MCF 10A (cell line): ENCODE measurements around the gene RNF150. TPM values are rescaled to one million over a fixed set of nuclear protein-coding genes. Genes with fewer than 3 reads are reported as not detected.
A peak's percentile ranks its signal among the peaks of the same experiment; 100 is the strongest.

Experiments used
- BruUV-seq: library from RNA; stranded (reverse); fragments of 400-500 nt; replicated peaks from 2 replicates; lab custom pipeline; 2021; lab: Mats Ljungman, UMichigan
- CTCF ChIA-PET: fragments of 300-600 bp; sonication (Branson Sonifier 250); formaldehyde crosslinking; extraction: SDS; loops from one replicate; lab custom pipeline; 2021; ENCODE audit warnings: antibody characterized with exemption, inconsistent platforms; lab: Yijun Ruan, JAX
- POLR2A ChIA-PET: fragments of 300-600, 350-650 bp; sonication (Branson Sonifier 250); formaldehyde crosslinking; extraction: SDS; loops from one replicate; lab custom pipeline; 2020; ENCODE audit warnings: antibody characterized with exemption, inconsistent platforms; lab: Yijun Ruan, JAX
- DNase-seq: peaks from one replicate; pipeline ENCODE4 v3.0.0-alpha.2; 2018; ENCODE audit not compliant: unreplicated experiment
- H3K27ac Mint-ChIP-seq: one replicate; pipeline ENCODE4 v1.8.0; 2022; ENCODE audit warnings: mild to moderate bottlenecking, low read depth, mixed read lengths; ENCODE audit not compliant: unreplicated experiment
- H3K27me3 Mint-ChIP-seq: one replicate; pipeline ENCODE4 v1.8.0; 2022; ENCODE audit warnings: mixed read lengths; ENCODE audit not compliant: insufficient read depth, unreplicated experiment
- H3K36me3 Mint-ChIP-seq: one replicate; pipeline ENCODE4 v1.8.0; 2022; ENCODE audit warnings: mild to moderate bottlenecking, moderate library complexity, mixed read lengths; ENCODE audit not compliant: insufficient read depth, unreplicated experiment
- H3K4me1 Mint-ChIP-seq: one replicate; pipeline ENCODE4 v1.8.0; 2022; ENCODE audit warnings: mixed read lengths; ENCODE audit not compliant: insufficient read depth, unreplicated experiment
- H3K4me3 Mint-ChIP-seq: one replicate; pipeline ENCODE4 v1.8.0; 2022; ENCODE audit warnings: mild to moderate bottlenecking, moderate library complexity, mixed read lengths; ENCODE audit not compliant: unreplicated experiment
- H3K9me3 Mint-ChIP-seq: one replicate; pipeline ENCODE4 v1.8.0; 2022; ENCODE audit warnings: mixed read lengths; ENCODE audit not compliant: unreplicated experiment
- intact Hi-C: fragments of 100-400 bp; cut with micrococcal nuclease; formaldehyde crosslinking; loops from 2 replicates; pipeline ENCODE4 v1.14.1; 2022
- total RNA-seq: library from RNA; stranded (reverse); gene quantifications from 2 replicates; pipeline ENCODE4 v1.2.3, GENCODE V29; 2022
- TF ChIP-seq, protein P1 (sequence below): fragments of 200-600 bp; IDR thresholded peaks from one replicate; pipeline ENCODE4 v1.8.0; 2022; ENCODE audit warnings: antibody characterized with exemption, mild to moderate bottlenecking; ENCODE audit not compliant: unreplicated experiment

Gene RNF150
- total RNA-seq, 1 experiment from 2014 or later, result 0.44 TPM

DNA sequence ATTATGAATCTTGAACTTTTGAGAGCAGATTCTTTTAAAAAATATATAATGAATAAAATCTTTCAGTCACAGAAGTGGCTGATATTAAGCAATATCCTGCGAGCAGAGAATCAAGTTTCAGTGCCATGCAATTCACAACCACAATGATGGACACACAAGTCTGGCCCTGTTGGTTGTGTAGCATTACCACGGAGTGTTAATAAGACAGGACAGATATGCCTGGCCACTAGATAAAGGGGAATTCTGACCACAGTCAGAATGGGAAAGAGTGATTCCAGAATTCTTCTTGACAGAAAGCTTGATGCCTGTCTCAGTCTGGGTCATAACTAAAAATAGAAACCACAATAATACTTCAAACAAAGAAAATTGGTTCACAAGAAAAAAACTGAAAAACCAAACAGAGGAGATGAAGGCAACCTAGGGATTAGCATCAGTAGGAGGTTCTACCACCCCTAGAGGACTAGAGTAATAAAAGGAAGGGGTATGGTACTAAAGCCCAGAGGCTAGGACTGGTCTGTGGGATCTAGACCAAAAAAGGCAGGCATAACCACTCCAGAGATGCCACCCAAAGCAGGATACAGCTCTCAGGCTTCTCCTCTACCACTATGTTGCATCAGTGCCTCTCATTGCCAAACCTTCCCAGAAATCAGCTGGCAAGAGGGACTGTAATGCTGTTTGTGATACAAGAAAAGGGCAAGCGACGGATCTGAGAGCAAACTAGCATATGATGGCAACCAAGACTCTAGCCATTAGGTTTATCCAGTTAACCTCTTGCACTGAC, 59.0 kb downstream of the RNF150 start:
- Mint-ChIP-seq H3K4me1 (no peaks in the 10 kb centered on the region), H3K36me3 (no peaks in the 10 kb centered on the region)

DNA sequence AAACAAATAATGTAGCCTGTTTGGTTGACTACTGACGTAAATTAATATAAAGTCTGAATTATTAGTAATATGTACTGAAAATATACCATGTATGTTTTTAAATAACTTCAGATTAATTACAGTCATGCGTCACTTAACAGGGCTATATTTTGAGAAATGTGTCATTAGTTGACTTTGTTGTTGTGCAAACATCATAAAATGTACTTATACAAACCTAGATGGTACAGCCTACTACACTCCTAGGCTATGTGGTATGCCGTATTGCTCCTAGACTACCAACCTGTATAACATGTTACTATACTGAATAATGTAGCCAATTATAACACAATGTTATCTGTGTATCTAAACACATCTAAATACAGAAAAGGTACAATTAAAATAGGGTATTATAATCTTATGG, 66.6 kb downstream of the RNF150 start:
- H3K27ac Mint-ChIP-seq, result no peak overlapping the region
- CTCF ChIA-PET, result interaction anchor here (1.1 kb wide), 1 partner anchor 66 kb away, joined by 3 read pairs; the partner anchor contains the start of gene RNF150

More for the DNA sequence above, 59.0 kb downstream of the RNF150 start:
- peak; percentile 11 for DNase-seq
- no peaks in the 10 kb centered on the region for H3K27me3 Mint-ChIP-seq
- POLR2A ChIA-PET, result no interaction called here
- TF ChIP-seq, protein P1, sequence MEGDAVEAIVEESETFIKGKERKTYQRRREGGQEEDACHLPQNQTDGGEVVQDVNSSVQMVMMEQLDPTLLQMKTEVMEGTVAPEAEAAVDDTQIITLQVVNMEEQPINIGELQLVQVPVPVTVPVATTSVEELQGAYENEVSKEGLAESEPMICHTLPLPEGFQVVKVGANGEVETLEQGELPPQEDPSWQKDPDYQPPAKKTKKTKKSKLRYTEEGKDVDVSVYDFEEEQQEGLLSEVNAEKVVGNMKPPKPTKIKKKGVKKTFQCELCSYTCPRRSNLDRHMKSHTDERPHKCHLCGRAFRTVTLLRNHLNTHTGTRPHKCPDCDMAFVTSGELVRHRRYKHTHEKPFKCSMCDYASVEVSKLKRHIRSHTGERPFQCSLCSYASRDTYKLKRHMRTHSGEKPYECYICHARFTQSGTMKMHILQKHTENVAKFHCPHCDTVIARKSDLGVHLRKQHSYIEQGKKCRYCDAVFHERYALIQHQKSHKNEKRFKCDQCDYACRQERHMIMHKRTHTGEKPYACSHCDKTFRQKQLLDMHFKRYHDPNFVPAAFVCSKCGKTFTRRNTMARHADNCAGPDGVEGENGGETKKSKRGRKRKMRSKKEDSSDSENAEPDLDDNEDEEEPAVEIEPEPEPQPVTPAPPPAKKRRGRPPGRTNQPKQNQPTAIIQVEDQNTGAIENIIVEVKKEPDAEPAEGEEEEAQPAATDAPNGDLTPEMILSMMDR, result no peak
- no peak overlapping the region for H3K27ac Mint-ChIP-seq
- intact Hi-C loops, result no loop called here
- CTCF ChIA-PET, result interaction anchor here (0.6 kb wide), 1 partner anchor 596 kb away, joined by 3 read pairs; no protein-coding TSS in a partner anchor
- H3K9me3 Mint-ChIP-seq, result no peaks in the 10 kb centered on the region
- H3K4me3 Mint-ChIP-seq, result no peak overlapping the region
- no TSS peak for BruUV-seq

DNA sequence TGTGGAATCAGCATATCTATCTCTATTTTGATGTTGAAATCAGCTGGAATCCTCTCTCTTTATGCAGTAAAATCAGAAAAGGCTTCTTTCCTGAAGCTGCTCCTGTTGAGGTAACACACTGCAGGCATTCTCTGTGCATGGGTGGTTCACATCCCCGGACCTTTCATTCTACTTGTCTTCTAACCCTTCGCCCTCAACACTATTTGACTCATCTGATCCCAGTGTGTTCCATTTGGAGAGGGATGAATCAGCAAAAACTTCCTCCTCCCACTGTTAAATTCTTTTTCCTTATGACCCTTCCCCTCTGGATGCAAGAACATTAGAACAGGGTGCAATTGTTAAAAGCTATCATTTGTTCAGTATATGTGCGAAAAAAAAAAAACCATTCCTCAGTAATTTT, 67.4 kb downstream of the RNF150 start:
- Mint-ChIP-seq H3K4me3 (no peak overlapping the region), H3K27ac (no peak overlapping the region), H3K27me3 (no peaks in the 10 kb centered on the region), H3K36me3 (no peaks in the 10 kb centered on the region), H3K9me3 (no peaks in the 10 kb centered on the region), H3K4me1 (no peaks in the 10 kb centered on the region)
- TF ChIP-seq, protein P1, result no peak
- POLR2A ChIA-PET, result no interaction called here
- no TSS peak for BruUV-seq
- CTCF ChIA-PET, result interaction anchor here (1.3 kb wide), 1 partner anchor 16 kb away, joined by 3 read pairs; no protein-coding TSS in a partner anchor
- intact Hi-C loops, result no loop called here
- no peak for DNase-seq

More for the DNA sequence above, 66.6 kb downstream of the RNF150 start:
- Mint-ChIP-seq H3K4me3 (no peak overlapping the region), H3K27me3 (no peaks in the 10 kb centered on the region), H3K9me3 (no peaks in the 10 kb centered on the region), H3K4me1 (no peaks in the 10 kb centered on the region), H3K36me3 (no peaks in the 10 kb centered on the region)
- POLR2A ChIA-PET, result no interaction called here
- no peak for DNase-seq
- no TSS peak for BruUV-seq
- intact Hi-C loops, result no loop called here
- TF ChIP-seq, protein P1, result no peak

- Mint-ChIP-seq H3K4me3 (no peak overlapping the region), H3K9me3 (no peaks in the 10 kb centered on the region), H3K27me3 (no peaks in the 10 kb centered on the region), H3K4me1 (no peaks in the 10 kb centered on the region), H3K27ac (no peak overlapping the region), H3K36me3 (no peaks in the 10 kb centered on the region)
- POLR2A ChIA-PET, result no interaction called here
- intact Hi-C loops, result no loop called here
- no peak for DNase-seq
- no TSS peak for BruUV-seq
- CTCF ChIA-PET, result interaction anchor here (0.7 kb wide), 1 partner anchor 14 kb away, joined by 3 read pairs; no protein-coding TSS in a partner anchor
- TF ChIP-seq, protein P1, result no peak
These were observed 70.6 kb downstream of the RNF150 start for GRCh38 chr4:141062651-141063050.
